HK-2 (cell line): ENCODE measurements around the gene TYMP.

ENCODE experiments used
- DNase-seq: peaks from one replicate; pipeline ENCODE4 v3.0.0-alpha.2; 2018; ENCODE audit not compliant: unreplicated experiment

The TYMP gene

DNA sequence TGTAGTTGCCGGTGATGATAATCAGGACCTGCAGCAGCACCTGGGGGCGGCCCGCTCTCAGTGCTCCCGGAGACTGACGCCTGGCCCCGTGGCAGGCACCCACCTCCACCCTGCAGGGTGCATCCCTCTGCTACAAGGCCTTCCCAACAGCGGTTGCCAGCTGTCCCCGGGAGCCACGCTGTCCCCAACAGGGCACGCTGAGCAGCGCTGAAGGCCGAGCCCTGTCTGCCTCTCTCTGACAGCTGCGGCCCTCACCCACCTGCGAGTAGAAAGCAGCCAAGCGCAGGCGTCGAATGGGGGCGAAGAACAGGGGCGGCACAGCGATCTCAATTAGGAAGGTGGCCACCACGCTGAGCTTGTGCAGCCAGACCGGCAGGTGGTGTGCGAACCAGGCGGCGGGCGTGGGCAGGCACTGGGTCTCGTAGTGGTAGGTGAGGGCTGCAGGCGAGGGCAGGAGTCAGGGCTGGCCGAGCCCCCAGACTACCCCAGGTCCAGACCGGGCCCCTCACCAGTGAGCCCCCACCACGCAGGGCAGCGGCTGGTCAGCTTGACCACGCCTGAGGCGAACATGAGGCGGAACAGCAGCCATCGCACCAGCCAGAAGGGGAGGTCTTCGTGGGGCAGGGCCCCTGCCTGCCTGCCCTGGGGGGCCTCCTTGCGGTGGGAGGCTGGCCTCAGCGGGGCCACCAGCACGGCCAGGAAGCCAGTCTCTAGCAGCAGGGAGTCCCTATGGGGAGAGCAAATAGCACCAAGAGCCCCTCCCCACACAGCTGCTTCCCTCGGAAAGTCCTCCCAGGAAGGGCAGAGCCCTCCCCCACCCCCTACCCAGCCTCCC is 23.8 kb downstream of the TYMP start:
- DNase-seq, result no peak

DNA sequence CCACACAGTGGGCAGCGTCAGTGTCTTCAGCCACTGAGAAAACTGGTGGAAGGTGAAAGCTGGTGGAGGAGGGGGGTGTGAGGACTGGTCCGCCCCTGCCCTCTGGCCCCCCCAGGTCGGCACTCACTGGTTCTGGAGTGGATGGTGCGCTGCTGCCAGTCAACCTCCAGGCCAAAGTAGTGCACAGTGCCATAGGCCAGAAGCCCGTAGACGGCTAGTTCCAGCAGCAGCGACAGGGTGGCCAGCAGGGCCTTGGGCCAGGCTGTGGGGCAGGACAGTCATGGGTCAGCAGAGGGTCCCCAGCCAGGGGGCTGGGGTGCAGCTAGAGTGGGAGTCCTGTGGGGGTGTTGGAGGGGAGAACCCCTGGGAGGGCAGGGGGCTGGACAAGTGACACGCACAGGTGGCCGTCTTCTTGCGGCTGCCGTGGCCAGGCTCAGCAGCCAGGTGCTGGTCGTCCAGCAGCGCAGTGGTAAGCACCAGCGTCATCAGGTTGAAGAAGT is 24.5 kb downstream of the TYMP start:
- no peak for DNase-seq

DNA sequence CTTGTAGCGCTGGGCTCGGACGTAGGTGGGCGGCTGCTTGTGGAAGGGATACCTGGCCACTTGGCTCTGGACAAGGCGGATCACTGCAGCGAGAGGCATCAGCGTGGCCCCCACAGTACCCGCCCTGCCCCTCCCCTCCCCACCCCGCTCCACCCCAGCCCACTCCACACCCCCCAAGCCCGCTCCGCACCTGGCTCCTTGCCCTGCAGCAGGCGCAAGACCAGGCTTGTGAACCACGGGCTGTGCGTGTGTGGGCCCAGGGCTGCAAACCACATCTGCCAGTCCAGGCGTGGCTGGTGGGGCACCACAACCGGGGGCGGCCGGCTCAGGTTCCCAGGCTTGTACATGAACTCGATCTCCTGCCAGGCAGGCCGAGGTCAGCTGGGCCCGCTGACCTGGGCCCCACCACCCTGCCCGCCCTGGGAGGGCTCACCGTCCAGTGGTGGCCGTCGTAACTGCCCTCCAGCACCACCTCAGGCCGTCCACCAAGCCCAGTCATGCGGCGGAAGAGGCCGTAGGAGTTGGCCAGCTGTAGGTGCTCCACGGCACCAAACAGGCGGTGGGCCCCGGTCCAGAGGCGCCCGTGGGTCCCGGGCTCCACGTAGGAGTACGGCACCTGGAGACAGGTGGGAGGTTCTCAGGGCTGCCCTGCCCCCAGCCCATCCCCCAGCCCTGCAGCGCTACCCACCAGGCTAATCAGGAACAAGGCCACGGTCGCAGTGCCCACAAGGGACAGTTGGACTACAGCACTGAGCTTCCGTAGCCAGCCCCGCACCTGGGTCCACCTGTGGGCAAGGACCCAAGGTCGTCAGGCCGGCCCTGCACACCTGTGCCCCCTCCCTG is 25.2 kb downstream of the TYMP start:
- no peak for DNase-seq

DNA sequence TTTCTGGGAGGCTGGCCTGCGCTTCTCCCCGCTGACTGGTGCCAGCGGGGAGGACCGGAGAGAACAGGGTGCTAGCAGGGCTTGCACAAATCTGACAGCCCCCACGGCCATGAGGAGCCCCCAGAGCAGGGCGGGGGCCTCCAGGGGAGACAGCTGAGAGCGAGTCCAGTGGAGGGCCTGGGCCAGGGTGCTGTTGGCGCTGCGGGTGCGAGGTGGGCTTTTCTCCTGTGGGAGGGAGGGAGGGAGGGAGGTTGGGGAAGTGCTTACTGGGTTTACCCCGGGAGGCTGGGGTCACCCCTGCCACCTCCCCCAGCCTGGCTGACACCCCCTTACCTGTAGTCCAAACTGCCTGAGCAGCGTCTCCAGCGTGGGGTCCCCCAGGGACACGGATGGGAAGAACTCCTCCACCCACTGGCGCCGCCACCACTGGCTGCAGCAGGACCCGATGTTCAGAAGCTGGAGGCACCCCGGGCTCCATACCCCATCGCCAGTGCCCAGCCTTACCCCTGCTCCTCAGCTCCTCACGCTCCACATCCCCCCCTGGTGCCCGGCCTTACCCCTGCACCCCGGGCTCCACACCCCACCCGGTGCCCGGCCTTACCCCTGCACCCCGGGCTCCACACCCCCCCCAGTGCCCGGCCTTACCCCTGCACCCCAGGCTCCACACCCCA is 26.2 kb downstream of the TYMP start:
- DNase-seq, result no peak

DNA sequence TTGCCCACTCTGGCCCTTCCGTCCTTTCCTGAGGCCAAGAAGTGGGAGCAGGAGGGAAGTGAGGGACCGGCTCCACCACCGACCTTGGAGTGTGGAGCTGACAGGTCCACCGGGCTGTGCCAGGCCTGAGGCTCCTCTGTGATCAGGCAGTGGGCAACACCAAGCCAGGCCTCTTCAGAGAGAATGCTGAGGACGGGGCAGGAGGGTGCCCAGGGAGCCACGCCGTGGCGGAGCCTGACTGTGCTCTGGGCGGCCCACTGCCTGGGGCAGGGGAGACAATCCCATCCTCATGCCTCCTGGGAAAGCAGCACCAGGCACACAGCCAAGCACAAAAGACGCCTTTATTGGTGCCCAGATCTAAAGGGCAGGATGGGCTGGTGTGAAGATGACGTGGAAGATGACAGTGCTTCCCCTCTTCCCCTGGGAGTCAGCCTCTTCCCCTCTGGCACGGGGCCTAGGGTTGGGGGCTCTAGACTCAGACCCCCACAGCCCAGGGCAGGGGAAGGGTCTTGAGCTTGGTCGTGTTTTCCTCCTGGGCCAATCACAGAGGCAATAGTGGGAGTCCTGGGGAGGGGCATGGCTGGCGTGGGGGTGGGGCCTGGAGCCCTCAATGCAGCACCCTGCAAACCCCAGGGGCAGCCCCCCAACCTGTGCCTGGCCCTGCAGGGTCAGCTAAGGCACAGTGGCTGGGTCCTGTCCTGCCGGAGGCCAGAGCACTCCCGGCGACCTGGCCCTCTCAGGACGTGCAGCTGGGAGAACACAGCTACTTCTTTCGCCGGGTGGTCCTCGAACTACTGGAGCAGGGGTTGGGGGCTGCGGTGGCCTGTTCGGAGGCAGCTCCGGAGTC is 27.0 kb downstream of the TYMP start:
- no peak for DNase-seq

DNA sequence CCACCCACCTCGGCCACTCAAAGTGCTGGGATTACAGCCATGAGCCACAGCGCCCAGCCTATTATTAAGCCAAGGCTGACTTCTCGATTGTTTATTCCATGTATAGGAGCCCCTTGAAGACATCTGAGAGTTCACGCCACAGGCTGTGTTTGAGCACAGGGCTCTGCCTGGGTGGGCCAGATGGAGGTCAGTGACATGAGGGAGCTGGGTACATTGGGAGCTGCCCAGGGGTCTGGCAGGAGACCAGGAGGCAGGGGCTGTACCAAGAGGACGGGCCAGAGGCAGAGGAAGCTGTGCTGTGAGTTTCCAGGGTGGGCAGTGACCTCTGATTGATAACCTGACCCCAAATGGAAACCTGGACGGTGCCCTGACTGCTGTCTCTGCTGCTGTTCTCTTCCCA is 27.7 kb downstream of the TYMP start:
- no peak for DNase-seq

DNA sequence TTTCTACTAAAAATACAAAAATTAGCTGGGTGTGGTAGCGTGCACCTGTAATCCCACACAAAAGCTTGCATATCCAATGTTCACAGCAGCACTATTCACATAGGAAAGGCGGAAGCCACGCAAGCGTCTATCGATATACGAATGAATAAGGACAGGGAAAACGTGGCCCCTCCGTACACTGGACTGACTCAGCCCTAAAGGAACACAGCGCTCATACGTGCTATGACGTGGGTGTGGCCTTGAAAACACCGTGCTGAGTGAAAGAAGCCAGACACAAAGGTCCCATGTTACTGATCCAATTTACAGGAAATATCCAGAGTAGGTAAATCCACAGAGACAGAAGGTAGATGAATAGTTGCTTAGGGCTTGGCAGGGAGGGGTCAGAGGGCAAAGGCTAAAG is 29.4 kb downstream of the TYMP start:
- no peak for DNase-seq

DNA sequence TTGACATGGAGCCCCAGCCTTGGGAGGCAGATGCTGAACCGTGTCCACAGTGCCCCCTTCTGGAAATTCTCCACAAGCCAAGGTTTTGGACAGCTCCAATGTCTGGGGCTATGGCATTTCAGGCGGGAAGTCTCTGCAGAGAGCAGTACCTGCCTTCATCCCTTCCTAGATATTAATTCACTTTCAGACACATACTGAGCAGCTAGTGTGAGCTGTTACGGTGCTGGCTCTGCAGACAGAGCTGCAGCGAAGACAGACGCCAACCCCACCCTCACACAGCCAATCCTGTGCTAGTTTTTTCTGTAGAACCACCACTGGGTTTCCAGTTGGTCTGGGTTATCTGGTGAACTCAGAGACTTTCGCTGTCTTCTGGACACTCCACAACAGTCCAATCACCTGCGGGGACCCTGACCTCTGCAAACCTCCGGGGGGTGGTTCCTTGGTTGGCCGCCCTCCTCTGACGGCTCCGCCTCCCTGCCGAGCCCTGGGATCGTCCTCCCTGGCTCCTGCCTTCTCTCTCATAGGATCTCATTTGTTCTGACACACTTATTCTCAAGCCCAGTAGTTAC is 31.4 kb downstream of the TYMP start:
- DNase-seq, result peak; percentile 72

DNA sequence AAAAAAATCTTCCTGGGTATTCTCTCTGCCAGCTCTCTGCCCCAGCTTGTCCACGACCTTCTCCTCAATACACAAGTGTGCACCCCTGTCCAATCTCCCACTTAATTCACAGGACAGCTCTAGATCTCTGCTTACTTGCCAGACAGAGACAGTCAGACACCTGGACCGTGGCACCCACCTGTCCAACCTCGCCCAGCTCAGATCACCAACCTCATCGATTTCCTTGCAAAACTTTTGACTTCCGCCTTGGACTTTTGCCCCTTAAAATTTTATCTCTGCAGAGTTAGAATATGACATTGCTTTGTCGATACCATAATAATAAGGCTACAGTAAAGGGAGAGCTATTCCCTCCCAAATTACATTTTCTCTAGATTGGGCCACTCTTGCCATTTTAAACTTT is 32.7 kb downstream of the TYMP start:
- DNase-seq, result no peak

DNA sequence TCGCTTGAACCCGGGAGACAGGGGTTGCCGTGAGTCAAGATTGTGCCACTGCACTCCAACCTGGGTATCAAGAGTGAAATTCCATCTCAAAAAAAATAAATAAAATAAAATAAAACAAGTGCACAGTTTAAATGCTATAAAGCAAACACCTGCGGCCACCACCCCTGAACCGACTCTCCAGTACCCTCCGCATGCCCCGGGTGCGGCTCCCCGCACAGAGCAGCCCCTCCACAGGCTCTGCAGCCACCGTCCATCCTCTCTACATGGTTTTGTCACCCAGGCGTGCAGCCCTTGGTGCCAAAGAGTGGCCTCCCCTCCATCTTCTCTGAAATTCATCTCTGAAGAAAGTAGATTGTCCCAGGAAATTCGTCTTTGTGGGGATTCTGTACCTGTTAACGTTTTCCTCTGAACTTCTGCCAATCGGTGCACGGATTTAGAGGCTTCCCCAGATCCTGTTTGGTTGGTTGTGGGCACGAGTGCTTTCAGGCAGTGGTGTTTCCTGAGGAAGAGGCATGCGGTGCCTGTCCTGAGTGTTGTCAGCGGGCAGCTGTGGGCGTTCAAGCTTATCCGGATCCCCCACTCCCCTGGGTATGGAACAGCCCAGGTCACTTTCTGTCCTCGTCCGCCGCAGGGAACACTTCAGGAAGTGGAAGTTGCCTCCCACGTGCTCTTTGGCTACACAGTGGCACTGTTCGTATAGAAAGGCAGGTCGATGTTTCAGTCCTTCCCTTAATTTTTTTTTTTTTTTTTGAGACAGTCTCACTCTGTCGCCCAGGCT is 39.1 kb downstream of the TYMP start:
- no peak for DNase-seq

DNA sequence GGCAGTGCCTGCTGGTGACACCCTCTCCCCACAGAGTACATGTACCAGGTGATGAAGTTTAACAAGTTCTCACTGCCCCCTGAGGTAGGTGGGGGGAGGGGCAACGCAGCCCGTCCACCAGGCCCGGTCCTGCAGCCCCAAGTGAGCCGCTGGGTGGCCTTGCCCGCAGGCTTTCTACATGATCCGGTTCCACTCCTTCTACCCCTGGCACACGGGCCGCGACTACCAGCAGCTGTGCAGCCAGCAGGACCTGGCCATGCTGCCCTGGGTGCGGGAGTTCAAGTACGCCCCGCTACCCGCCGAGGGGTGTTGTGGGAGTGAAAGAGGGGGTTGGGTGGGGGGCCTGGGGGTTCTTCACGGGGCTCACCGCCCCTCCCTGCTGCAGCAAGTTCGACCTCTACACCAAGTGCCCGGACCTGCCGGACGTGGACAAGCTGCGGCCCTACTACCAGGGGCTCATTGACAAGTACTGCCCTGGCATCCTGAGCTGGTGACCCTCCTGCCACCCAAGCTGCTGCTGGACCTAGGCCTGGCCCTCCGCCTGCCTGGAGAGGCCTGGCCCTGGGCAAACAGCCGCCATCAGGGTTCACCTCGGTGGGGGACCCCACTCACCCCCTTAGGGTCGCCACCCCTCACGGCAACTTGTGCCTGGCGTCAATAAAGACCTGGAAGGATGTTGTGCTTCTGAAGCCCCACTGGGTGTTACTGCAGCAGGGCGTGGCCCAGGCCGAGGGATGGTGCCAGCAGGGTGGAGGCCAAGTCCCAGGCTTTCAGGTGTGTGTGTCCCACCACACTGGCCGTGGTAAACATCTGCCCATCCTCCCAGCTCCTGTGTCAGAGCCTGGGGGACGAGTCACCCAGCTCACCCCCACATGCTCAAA is 40.2 kb downstream of the TYMP start:
- no peak for DNase-seq

DNA sequence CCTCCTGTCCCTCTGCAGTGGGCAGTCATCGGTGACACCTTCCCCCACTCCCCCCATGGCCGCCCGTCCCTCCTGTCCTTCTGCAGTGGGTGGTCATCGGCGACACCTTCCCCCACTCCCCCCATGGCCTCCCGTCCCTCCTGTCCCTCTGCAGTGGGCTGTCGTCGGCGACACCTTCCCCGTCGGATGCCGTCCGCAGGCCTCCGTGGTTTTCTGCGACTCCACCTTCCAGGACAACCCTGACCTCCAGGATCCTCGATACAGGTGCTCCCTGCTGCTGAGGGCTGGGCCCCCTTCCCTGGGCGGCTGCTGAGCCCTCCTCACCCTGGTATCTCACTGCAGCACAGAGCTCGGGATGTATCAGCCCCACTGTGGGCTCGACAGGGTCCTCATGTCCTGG is 40.9 kb downstream of the TYMP start:
- no peak for DNase-seq

DNA sequence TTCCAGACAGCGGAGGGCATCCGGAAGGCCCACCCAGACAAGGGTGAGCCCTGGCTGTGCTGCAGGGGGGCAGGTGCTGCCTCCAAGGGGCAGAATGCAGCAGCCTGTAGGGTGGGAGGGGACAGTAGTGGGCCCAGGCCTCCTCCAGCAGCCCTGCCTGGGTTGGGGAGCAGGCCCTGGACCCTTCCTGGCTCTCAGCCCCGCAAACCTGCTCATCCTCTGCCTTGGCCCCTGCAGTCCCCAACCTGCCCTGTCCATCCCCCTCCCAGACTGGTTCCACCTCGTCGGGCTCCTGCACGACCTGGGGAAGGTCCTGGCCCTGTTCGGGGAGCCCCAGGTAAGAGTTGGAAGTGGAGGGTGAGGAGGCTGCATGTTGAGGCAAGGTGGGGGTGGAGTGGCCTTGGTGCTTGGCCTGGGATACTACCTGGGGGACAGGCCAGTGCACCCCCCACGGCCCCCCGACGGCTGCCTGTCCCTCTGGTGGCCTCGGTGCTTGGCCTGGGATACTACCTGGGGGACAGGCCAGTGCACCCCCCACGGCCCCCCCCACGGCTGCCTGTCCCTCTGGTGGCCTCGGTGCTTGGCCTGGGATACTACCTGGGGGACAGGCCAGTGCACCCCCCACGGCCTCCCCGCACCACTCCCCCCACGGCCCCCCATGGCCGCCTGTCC is 41.7 kb downstream of the TYMP start:
- no peak for DNase-seq

DNA sequence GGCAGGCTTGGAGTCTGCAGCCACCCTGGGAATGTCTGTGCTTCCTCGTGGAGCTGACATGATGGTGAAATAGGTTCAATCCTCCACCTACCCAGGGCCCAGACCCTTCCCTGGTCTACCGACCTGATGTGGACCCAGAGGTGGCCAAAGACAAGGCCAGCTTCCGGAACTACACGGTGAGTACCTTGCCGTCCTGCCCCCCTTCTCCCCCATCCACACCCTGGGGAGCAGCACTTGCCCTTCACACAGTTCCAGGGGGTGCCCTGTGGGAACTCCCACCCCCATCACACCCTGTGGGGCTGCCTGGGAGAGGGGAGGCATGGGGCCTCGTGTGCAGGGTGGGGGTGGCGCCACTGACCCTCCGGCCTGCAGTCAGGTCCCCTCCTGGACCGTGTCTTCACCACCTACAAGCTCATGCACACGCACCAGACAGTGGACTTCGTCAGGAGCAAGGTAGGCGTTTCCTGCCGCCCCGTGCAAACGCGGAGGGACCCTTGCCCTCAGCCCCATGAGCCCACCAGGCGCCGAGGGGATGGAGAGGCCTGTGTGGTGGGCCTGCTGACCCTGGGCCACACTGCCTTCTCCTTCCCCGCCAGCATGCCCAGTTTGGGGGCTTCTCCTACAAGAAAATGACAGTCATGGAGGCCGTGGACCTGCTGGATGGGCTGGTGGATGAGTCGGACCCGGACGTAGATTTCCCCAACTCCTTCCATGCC is 42.4 kb downstream of the TYMP start:
- no peak for DNase-seq

DNA sequence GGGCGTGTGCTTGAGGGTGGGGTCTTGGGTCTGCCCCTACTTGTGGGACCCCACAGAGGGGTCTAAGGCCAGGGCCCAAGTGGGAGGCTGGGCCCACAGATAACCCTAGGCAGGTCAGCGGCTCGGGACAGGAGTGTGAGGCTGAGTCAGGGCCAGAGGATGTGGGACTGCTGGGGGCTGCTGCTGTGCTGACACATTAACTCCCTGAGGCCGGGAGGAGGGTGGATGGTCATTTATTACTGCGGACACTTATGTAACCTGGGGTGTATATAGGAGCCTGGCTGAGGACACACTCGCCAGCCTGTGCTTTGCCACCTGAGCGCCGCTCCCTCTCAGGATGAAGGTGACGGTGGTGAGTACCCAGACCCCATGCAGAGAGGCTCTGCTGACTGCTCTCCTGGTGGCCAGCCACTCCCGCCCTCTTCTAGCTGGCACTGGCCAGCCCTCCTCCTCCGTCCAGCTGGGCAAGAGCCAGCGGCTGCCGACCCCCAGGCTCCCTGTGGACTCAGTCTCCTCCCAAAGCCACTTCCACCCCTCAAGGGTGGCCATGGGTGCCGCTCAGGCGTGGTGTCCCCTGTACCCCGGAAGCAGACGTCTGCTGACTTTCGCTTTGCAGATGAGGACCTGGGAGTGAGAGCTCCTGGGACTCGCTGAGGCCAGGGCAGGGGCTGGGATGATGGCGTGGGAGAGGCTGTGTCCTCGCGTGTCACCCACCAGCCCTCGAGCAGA is 43.1 kb downstream of the TYMP start, which contains the start of gene MIOX:
Gene MIOX (plus strand): TSS at position 299 of the 729 bp plus-strand sequence. CDS start 39 bp downstream, at position 338.
- peak; percentile 73 for DNase-seq

DNA sequence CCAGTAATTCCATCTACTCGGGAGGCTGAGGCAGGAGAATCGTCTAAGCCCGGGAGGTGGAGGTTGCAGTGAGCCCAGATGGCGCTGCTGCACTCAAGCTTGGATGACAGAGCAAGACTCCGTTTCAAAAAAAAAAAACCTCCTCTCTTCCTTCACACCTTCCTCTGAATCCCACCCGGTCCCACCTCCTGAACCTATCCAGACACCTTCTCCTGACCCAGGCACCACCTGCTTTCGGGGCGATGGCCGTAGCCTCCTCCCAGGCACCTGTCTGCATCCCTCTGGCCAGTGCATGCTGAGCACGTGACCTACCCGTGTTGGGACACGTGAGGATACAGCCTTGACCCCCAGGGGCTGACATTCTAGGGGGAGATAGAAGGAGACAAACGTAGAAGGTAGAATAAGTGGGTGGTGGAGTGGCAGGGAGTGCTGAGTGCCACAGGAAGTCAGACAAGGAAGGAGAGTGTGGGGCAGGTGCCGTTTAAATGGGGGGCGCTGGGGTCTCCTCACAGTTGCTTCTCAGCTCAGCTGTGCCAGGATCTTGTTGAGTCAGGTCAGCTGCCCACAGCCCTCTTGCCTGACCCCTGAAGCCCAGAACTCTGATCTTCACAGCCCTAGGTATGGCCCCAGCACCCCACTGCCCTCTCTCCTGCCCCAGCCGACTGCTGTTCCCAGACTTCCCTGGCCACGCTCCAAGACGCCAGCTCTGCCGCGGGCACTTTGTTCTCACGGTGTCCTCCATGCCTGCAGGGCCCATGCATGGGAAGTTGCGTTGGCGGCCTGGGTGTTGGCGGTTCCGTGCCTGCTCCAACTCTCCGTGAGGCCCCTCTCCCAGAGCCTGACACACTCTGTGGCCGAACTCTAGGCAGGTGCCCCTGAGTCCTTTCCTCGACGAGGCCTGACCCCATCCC is 44.3 kb downstream of the TYMP start:
- no peak for DNase-seq
